Activated CD4-positive, alpha-beta T cell treated with anti-CD3 and anti-CD28 coated beads, Interleukin-2, amount 50 U/mL, for 1 hour (primary cell): ENCODE data around the gene VPREB1.
"Not testable (repeated sequence)": the region's sequence is repeated elsewhere in the genome, so short reads cannot be mapped to it uniquely, and the experiment has no call there.

ENCODE experiments used
- DNase-seq: peaks from one replicate; pipeline ENCODE4 v3.0.0-alpha.2; 2020

Gene VPREB1

GRCh38 chr22:22214819-22215329 lies 29.7 kb upstream of the VPREB1 start:
- DNase-seq, result no peak

- DNase-seq, result no peak
These were observed 28.7 kb upstream of the VPREB1 start for GRCh38 chr22:22215659-22216449.

- no peak for DNase-seq
These were observed 28.1 kb upstream of the VPREB1 start for GRCh38 chr22:22216450-22216959.

GRCh38 chr22:22218302-22218701 lies 26.3 kb upstream of the VPREB1 start:
- DNase-seq, result no peak

- no peak for DNase-seq
These were observed 25.2 kb upstream of the VPREB1 start for GRCh38 chr22:22219140-22219996.

GRCh38 chr22:22221043-22221442 lies 23.5 kb upstream of the VPREB1 start:
- not testable (repeated sequence) for DNase-seq

GRCh38 chr22:22226448-22227187 lies 18.0 kb upstream of the VPREB1 start:
- DNase-seq, result no peak

GRCh38 chr22:22228421-22228820 lies 16.2 kb upstream of the VPREB1 start:
- no peak for DNase-seq

- no peak for DNase-seq
These were observed 15.7 kb upstream of the VPREB1 start for GRCh38 chr22:22228921-22229320.

GRCh38 chr22:22229683-22230420 lies 14.7 kb upstream of the VPREB1 start:
- no peak for DNase-seq

GRCh38 chr22:22230438-22230837 lies 14.1 kb upstream of the VPREB1 start:
- DNase-seq, result no peak

- DNase-seq, result no peak
These were observed 11.5 kb upstream of the VPREB1 start for GRCh38 chr22:22233081-22233480.

- peak; percentile 40 for DNase-seq
These were observed 9.0 kb upstream of the VPREB1 start for GRCh38 chr22:22235558-22235957.

- DNase-seq, result no peak
These were observed 7.1 kb upstream of the VPREB1 start for GRCh38 chr22:22237521-22237920.

GRCh38 chr22:22239311-22239939 lies 5.2 kb upstream of the VPREB1 start:
- DNase-seq, result no peak

- no peak for DNase-seq
These were observed 3.1 kb upstream of the VPREB1 start for GRCh38 chr22:22241554-22241898.

- no peak for DNase-seq
These were observed 2.1 kb upstream of the VPREB1 start for GRCh38 chr22:22242488-22242887.

GRCh38 chr22:22243033-22243680 lies 1.4 kb upstream of the VPREB1 start:
- no peak for DNase-seq

GRCh38 chr22:22245256-22245909 lies 797 bp downstream of the VPREB1 start:
- no peak for DNase-seq

- no peak for DNase-seq
These were observed 1.4 kb downstream of the VPREB1 start for GRCh38 chr22:22245935-22246525.
